ENCODE measurements around the gene TEPSIN.

The TEPSIN gene

DNA sequence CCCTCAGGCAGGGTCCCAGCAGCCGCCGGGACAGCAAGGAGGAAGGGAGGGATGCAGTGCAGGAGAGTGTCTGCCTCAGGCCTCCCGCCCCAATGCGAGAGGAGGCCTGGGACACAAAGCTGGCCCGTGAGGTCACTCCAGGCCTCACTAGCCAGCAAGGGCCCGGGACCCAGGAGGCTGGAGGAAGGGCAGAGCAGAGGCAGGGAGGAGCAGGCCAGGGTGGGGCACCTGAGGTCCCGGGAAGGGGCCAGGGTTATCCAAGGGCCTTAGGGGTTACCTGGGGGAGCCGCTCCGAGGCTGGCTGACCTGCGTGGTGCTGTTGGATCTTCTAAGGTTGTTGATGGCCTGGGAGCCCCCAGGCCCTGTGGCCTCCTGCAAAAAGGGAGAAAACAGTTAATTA, 30.2 kb downstream of the TEPSIN start:
- no peak overlapping the region for H3K27ac ChIP-seq (ENCODE audit: low read depth, low read length)
- H3K4me2 ChIP-seq (ENCODE audit: low read depth, low read length, poor library complexity, severe bottlenecking) = no peak overlapping the region
- H3K4me3 ChIP-seq (ENCODE audit: insufficient read depth, low read length, poor library complexity, severe bottlenecking) = no peak overlapping the region

DNA sequence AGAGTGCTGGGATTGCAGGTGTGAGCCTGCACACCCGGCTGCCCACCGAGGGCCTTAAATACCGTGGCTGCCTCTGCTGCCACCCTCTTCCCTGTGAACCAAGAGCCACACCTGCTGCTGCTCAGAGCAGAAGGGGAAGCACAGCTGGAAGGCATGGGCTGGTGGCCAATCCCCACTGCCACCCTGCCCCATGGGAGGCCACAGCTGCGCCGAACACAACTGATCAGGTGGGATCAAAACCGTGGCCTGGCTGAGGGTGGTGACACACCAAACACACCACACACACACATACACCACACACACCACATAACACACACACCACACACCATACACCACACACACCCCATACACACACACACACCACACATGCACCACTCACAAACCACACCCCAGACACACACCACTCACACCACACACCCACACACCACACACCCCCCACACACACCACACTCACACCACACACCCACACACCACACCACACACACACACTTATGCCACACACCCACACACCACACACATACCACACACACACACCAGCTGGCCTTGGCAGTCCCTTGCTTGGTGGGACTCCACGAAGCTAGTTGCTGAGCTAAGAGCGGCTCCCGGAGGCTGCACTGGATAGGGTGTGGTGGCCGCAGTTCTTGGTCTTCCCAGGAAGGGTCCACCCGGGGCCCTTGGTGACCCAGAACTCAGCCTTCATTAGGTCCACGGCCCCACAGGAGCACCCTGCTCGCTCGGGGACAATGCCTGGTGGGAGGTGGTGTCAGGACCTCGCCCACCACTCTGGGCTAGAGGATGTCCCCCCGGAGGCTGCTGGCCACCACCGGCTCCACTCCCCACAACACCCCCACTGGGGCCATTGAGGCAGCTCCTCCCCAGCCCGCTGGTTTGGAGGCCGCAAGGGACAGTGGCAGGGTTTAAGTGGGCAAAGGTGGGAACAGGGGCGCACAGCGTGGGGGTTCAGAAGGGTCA, 31.0 kb downstream of the TEPSIN start:
- no peaks in the 10 kb centered on the region for H3K79me2 ChIP-seq (ENCODE audit: insufficient read depth, low read length)
- TF ChIP-seq, protein P1, sequence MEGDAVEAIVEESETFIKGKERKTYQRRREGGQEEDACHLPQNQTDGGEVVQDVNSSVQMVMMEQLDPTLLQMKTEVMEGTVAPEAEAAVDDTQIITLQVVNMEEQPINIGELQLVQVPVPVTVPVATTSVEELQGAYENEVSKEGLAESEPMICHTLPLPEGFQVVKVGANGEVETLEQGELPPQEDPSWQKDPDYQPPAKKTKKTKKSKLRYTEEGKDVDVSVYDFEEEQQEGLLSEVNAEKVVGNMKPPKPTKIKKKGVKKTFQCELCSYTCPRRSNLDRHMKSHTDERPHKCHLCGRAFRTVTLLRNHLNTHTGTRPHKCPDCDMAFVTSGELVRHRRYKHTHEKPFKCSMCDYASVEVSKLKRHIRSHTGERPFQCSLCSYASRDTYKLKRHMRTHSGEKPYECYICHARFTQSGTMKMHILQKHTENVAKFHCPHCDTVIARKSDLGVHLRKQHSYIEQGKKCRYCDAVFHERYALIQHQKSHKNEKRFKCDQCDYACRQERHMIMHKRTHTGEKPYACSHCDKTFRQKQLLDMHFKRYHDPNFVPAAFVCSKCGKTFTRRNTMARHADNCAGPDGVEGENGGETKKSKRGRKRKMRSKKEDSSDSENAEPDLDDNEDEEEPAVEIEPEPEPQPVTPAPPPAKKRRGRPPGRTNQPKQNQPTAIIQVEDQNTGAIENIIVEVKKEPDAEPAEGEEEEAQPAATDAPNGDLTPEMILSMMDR (IDR thresholded peaks at IDR 0.05; ENCODE audit: insufficient read depth, low read length, poor library complexity, severe bottlenecking) = no peak
- TF ChIP-seq EZH2phosphoT487 (conservative IDR thresholded peaks at IDR 0.05; ENCODE audit: low read length) = no peak
- H3K27ac ChIP-seq (ENCODE audit: low read depth, low read length) = no peak overlapping the region
- H3K9ac ChIP-seq (ENCODE audit: low read length) = no peak overlapping the region
- no peaks in the 10 kb centered on the region for H3K27me3 ChIP-seq (ENCODE audit: low read length)
- H3F3A ChIP-seq (ENCODE audit: insufficient read depth) = no peaks in the 10 kb centered on the region
- no peak overlapping the region for H3K4me2 ChIP-seq (ENCODE audit: low read depth, low read length, poor library complexity, severe bottlenecking)
- H3K9me2 ChIP-seq (replicated peaks; ENCODE audit: insufficient read depth, low read length) = no peaks in the 10 kb centered on the region
- no peaks in the 10 kb centered on the region for H3K36me3 ChIP-seq (ENCODE audit: low read length)
- no peak overlapping the region for H3K4me3 ChIP-seq (ENCODE audit: insufficient read depth, low read length, poor library complexity, severe bottlenecking)
- no peaks in the 10 kb centered on the region for H4K20me1 ChIP-seq (ENCODE audit: low read depth, low read length)
- no peak overlapping the region for H2AFZ ChIP-seq (ENCODE audit: low read depth, low read length, severe bottlenecking)
- no peaks in the 10 kb centered on the region for H3K9me3 ChIP-seq (ENCODE audit: insufficient read depth, low read length)

More for the DNA sequence above, 30.2 kb downstream of the TEPSIN start:
- TF ChIP-seq, protein P1 (IDR thresholded peaks at IDR 0.05; ENCODE audit: insufficient read depth, low read length, poor library complexity, severe bottlenecking) = no peak
- no peak for TF ChIP-seq EZH2phosphoT487 (conservative IDR thresholded peaks at IDR 0.05; ENCODE audit: low read length)
- Histone ChIP-seq H3K27me3 (ENCODE audit: low read length) (no peaks in the 10 kb centered on the region), H2AFZ (ENCODE audit: low read depth, low read length, severe bottlenecking) (no peak overlapping the region), H3K9me3 (ENCODE audit: insufficient read depth, low read length) (no peaks in the 10 kb centered on the region), H3K9ac (ENCODE audit: low read length) (no peak overlapping the region), H4K20me1 (ENCODE audit: low read depth, low read length) (no peaks in the 10 kb centered on the region), H3K79me2 (ENCODE audit: insufficient read depth, low read length) (no peaks in the 10 kb centered on the region), H3K9me2 (replicated peaks; ENCODE audit: insufficient read depth, low read length) (no peaks in the 10 kb centered on the region), H3F3A (ENCODE audit: insufficient read depth) (no peaks in the 10 kb centered on the region), H3K36me3 (ENCODE audit: low read length) (no peaks in the 10 kb centered on the region)

DNA sequence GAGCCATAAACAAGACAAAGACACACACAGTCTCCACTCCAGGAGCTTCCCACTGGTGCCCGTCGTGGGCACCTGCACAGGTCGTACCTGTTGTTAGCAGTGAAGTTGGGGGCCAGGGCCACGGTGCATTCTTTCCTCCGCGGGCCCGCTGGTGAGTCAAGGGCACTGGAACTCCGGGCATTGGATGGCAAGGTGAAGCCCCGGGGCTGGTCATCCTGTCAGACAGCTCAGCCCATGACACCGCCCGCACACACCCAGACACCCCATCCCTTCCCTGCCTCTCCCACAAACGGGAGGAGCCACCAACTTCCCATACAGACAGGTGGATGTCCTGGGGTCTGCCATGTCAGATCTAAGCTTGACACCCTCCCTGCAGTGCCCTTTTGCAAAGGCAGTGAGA, 32.2 kb downstream of the TEPSIN start:
- Histone ChIP-seq H2AFZ (ENCODE audit: low read depth, low read length, severe bottlenecking) (no peak overlapping the region), H3F3A (ENCODE audit: insufficient read depth) (no peaks in the 10 kb centered on the region), H3K4me3 (ENCODE audit: insufficient read depth, low read length, poor library complexity, severe bottlenecking) (no peak overlapping the region), H3K36me3 (ENCODE audit: low read length) (no peaks in the 10 kb centered on the region), H3K79me2 (ENCODE audit: insufficient read depth, low read length) (no peaks in the 10 kb centered on the region), H3K9ac (ENCODE audit: low read length) (no peak overlapping the region), H3K4me2 (ENCODE audit: low read depth, low read length, poor library complexity, severe bottlenecking) (no peak overlapping the region), H3K27me3 (ENCODE audit: low read length) (no peaks in the 10 kb centered on the region), H3K9me3 (ENCODE audit: insufficient read depth, low read length) (no peaks in the 10 kb centered on the region), H3K9me2 (replicated peaks; ENCODE audit: insufficient read depth, low read length) (no peaks in the 10 kb centered on the region), H3K27ac (ENCODE audit: low read depth, low read length) (no peak overlapping the region), H4K20me1 (ENCODE audit: low read depth, low read length) (no peaks in the 10 kb centered on the region)
- TF ChIP-seq, protein P1 (IDR thresholded peaks at IDR 0.05; ENCODE audit: insufficient read depth, low read length, poor library complexity, severe bottlenecking) = no peak
- no peak for TF ChIP-seq EZH2phosphoT487 (conservative IDR thresholded peaks at IDR 0.05; ENCODE audit: low read length)
